Mucosa of rectum (tissue), 2 donors: ENCODE results near the gene OR2H1.

ENCODE experiments used
- H3K27ac ChIP-seq, 2 donors: one replicate each; pipeline ENCODE4 v1.7.0; 2013; ENCODE audit warnings: inconsistent platforms in 2 of 2, low read depth in 2 of 2, low read length in 2 of 2
- H3K27me3 ChIP-seq, 2 donors: one replicate each; pipeline ENCODE4 v1.7.0; 2013; ENCODE audit warnings: low read length in 2 of 2; ENCODE audit not compliant: control insufficient read depth in 2 of 2, insufficient read depth in 2 of 2
- H3K36me3 ChIP-seq, 2 donors: one replicate each; pipeline ENCODE4 v1.7.0; 2013; ENCODE audit warnings: low read length in 2 of 2; ENCODE audit not compliant: control insufficient read depth in 2 of 2, insufficient read depth in 2 of 2
- H3K4me1 ChIP-seq, 2 donors: one replicate each; pipeline ENCODE4 v1.7.0; 2013; ENCODE audit warnings: low read length in 2 of 2, mild to moderate bottlenecking in 1 of 2; ENCODE audit not compliant: control insufficient read depth in 2 of 2, insufficient read depth in 2 of 2
- H3K4me3 ChIP-seq, 2 donors: one replicate each; pipeline ENCODE4 v1.7.0; 2013; ENCODE audit warnings: low read length in 2 of 2
- H3K9ac ChIP-seq, 2 donors: one replicate each; pipeline ENCODE4 v1.7.0; 2013; ENCODE audit warnings: low read length in 2 of 2, low read depth in 1 of 2, mild to moderate bottlenecking in 1 of 2
- H3K9me3 ChIP-seq, 2 donors: one replicate each; pipeline ENCODE4 v1.7.0; 2013; ENCODE audit warnings: low read length in 2 of 2; ENCODE audit not compliant: control insufficient read depth in 2 of 2
- donor health status: healthy.
- donor health status: Normal muscosa, but diverticular disease.

The OR2H1 gene

DNA sequence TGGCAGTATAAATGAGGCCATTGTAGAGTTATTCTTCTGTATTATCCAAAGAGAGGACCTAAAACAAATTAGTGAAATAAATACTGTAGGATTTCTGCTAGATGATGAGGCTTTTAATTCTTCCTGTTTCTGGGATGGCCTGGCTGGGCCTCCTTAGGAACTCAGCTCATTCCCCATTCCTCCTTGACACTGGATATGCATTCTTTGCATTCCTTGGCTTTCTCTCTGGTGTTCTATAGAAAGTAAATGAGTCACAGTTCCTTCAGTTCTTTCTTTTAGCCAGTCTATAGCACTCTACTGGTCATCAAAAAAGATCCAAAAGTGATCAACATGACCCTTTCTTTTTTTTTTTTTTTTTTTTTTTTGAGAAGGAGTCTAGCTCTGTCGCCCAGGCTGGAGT, 9.3 kb upstream of the OR2H1 start:
- Histone ChIP-seq H3K9ac (no peak overlapping the region), H3K9me3 (no peaks in the 10 kb centered on the region), H3K27me3 (no peaks in the 10 kb centered on the region), H3K27ac (no peak overlapping the region), H3K36me3 (no peaks in the 10 kb centered on the region), H3K4me1 (no peaks in the 10 kb centered on the region), H3K4me3 (no peak overlapping the region)

DNA sequence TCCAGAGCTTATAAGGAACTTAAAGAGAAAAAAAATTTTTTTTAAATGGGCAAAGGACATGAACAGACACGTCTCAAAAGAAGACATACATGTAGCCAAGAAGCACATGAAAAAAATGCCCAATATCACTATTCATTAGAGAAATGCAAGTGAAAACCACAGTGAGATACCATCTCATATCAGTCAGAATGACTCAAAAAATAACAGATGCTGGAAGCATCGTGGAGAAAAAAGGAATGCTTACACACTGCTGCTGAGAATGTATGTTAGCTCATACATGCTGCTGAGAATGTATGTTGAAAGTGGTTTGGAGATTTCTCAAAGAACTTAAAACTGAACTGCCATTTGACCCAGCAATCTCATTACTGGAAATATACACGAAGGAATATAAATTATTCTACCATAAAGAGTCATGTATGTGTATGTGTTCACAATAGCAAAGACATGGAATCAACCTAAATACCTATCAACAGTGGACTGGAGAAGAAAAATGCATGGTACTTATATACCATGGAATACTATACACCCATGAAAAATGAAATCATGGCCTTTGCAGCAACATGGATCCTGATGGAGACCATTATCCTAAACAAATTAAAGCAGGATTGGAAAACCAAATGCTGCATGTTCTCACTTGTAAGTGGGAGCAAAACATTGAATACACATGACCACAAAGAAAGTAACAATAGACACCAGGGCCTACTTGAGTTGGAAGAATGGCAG, 5.3 kb upstream of the OR2H1 start:
- H3K4me3 ChIP-seq = no peak overlapping the region
- H3K9ac ChIP-seq = no peak overlapping the region
- H3K36me3 ChIP-seq = no peaks in the 10 kb centered on the region
- H3K27me3 ChIP-seq = no peaks in the 10 kb centered on the region
- no peaks in the 10 kb centered on the region for H3K9me3 ChIP-seq
- no peaks in the 10 kb centered on the region for H3K4me1 ChIP-seq
- H3K27ac ChIP-seq = no peak overlapping the region

DNA sequence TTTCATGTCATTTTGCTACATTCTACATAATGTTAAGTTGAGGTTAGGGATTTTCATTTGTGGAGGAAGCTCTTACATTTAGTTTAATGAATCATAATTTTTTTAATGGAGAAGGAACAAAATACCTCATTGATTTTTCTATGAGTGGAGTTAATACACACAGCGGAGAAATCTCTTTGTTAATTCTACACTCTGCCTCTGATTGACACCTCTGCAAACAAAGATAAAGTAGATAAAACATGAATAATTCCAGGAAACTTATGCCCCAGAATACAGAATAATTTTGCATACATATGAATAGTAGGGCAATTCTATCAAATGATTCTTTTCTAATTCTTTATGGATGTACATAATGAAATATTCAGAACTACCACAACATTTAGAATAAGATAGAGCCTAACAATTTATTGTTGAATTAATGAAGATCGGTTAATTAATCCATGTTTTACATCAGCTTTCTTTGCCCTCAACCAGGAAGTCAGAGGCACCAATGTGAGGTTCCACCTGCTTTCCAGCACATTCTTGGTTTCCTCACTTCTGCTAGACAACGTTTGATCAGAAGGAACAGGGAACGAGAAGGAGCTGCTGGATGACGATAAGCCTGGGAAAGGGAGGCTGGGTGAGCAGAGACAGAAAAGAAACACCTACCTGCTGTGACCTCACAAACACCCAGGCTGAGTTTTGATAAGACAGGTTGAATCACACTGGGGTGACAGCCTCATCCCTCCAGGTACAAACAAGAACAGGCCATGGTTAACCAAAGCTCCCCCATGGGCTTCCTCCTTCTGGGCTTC, 4.3 kb downstream of the OR2H1 start:
- no peaks in the 10 kb centered on the region for H3K9me3 ChIP-seq
- no peak overlapping the region for H3K9ac ChIP-seq
- H3K4me1 ChIP-seq = no peaks in the 10 kb centered on the region
- H3K4me3 ChIP-seq = no peak overlapping the region
- no peak overlapping the region for H3K27ac ChIP-seq
- no peaks in the 10 kb centered on the region for H3K27me3 ChIP-seq
- no peaks in the 10 kb centered on the region for H3K36me3 ChIP-seq

DNA sequence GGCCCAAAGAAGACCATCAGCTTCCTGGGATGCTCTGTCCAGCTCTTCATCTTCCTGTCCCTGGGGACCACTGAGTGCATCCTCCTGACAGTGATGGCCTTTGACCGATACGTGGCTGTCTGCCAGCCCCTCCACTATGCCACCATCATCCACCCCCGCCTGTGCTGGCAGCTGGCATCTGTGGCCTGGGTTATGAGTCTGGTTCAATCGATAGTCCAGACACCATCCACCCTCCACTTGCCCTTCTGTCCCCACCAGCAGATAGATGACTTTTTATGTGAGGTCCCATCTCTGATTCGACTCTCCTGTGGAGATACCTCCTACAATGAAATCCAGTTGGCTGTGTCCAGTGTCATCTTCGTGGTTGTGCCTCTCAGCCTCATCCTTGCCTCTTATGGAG, 5.1 kb downstream of the OR2H1 start:
- no peak overlapping the region for H3K27ac ChIP-seq
- no peaks in the 10 kb centered on the region for H3K4me1 ChIP-seq
- no peak overlapping the region for H3K9ac ChIP-seq
- H3K36me3 ChIP-seq = no peaks in the 10 kb centered on the region
- no peaks in the 10 kb centered on the region for H3K27me3 ChIP-seq
- no peaks in the 10 kb centered on the region for H3K9me3 ChIP-seq
- no peak overlapping the region for H3K4me3 ChIP-seq

DNA sequence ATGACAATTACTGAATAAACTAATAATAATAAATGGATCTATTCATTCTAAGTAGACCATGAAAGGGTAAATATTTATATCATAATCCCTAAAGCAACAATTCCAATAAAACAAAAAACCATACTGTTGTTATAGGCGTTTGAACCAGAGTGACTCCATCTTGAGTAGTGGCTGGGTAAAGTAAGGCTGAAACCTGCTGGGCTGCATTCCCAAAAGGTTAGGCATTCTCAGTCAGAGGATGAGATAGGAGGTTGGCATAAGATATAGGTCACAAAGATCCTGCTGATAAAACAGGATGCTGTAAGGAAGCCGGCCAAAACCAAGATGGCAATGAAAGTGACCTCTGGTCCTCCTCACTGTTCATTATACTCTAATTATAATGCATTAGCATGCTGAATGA, 8.3 kb downstream of the OR2H1 start:
- Histone ChIP-seq H3K36me3 (no peaks in the 10 kb centered on the region), H3K9me3 (no peaks in the 10 kb centered on the region), H3K27me3 (no peaks in the 10 kb centered on the region), H3K4me1 (no peaks in the 10 kb centered on the region), H3K27ac (no peak overlapping the region), H3K9ac (no peak overlapping the region), H3K4me3 (no peak overlapping the region)

DNA sequence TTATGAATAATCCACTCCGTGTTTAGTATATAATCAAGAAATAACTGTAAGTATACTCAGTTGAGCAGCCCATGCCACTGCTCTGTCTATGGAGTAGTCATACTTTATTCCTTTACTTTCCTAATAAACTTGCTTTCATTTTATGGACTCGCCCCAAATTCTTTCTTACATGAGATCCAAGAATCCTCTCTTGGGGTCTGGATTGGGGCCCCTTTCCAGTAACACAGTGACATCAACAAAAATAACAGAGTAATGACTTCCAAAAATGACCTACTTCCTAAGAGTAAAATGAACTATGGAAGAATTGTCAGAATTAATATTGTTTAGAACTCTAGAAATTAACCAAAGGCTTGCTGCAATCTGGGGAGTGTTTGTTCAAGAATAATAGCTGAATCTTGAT, 8.8 kb downstream of the OR2H1 start:
- Histone ChIP-seq H3K9me3 (no peaks in the 10 kb centered on the region), H3K36me3 (no peaks in the 10 kb centered on the region), H3K4me3 (no peak overlapping the region)

DNA sequence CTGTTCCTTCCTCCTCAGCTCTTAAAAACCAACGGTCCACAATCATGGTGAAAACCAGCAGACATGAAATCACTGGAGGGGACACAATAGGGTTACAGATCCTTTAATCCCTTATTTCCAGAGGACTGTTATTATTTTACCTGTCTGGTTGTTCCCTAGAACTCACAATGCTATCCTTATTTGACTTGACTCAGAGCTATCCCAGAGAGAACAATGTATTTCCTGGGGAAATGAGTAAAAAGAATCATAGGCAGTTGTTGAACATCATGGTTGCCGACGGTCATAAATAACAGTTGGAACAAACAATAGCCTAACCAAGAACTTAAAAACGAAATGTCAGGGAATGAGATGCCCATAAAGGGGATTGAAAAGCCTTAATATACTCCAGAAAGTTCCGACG, 9.3 kb downstream of the OR2H1 start:
- H3K27me3 ChIP-seq = no peaks in the 10 kb centered on the region
- no peak overlapping the region for H3K27ac ChIP-seq
- no peaks in the 10 kb centered on the region for H3K9me3 ChIP-seq
- H3K4me3 ChIP-seq = no peak overlapping the region
- H3K36me3 ChIP-seq = no peaks in the 10 kb centered on the region
- no peaks in the 10 kb centered on the region for H3K4me1 ChIP-seq
- no peak overlapping the region for H3K9ac ChIP-seq

More for the DNA sequence above, 8.8 kb downstream of the OR2H1 start:
- Histone ChIP-seq H3K4me1 (no peaks in the 10 kb centered on the region), H3K27ac (no peak overlapping the region), H3K9ac (no peak overlapping the region), H3K27me3 (no peaks in the 10 kb centered on the region)

DNA sequence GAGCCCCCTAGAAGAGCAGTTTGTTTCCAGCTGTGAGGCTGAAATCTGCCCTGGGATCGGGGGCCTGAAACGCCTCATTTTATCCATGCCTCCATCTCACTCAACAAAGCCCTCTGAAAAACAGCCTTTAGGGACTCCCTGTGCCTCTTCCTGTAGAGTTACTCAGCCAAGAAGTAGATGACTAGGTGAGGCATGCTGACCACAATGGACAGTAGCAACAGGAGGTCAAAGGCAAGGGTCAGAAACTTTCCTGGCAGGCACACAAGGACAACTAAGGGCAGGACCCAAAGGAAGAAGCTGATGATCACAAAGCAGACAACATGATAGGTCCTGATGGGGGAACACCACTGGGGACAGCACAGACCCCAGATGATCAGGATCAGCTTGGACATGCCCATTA, 18.0 kb downstream of the OR2H1 start:
- no peaks in the 10 kb centered on the region for H3K9me3 ChIP-seq
- H3K27ac ChIP-seq = no peak overlapping the region
- H3K4me3 ChIP-seq = no peak overlapping the region
- no peaks in the 10 kb centered on the region for H3K4me1 ChIP-seq
- H3K27me3 ChIP-seq = no peaks in the 10 kb centered on the region
- no peaks in the 10 kb centered on the region for H3K36me3 ChIP-seq
- no peak overlapping the region for H3K9ac ChIP-seq

DNA sequence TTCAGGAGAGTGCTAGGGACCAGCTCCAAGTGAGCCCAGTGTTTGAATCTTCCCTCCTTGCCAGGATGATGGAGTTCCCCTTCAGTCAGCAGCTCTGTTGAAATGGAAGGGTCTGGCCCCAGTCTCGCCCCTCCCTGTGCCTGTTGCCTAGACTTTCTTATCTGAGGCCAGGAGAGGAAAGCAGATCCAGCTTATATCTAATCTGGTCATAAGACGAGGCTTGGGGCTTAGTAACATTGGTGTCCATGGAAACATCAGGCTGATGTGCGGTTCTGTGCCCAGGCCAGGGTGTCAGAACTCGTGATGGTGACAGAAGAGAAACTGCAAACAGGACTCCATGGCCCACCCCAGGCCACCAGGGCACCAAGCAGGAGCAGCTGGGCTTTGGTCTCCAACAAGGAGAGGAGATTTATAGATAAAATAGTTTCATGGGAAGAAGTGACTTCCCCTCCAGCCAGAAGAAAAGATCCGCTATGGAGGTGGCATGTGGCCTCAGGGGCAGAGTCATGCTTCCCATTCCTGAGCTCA, 21.0 kb downstream of the OR2H1 start:
- Histone ChIP-seq H3K4me1 (no peaks in the 10 kb centered on the region), H3K9me3 (no peaks in the 10 kb centered on the region), H3K4me3 (no peak overlapping the region), H3K36me3 (no peaks in the 10 kb centered on the region), H3K9ac (no peak overlapping the region), H3K27me3 (no peaks in the 10 kb centered on the region), H3K27ac (no peak overlapping the region)

DNA sequence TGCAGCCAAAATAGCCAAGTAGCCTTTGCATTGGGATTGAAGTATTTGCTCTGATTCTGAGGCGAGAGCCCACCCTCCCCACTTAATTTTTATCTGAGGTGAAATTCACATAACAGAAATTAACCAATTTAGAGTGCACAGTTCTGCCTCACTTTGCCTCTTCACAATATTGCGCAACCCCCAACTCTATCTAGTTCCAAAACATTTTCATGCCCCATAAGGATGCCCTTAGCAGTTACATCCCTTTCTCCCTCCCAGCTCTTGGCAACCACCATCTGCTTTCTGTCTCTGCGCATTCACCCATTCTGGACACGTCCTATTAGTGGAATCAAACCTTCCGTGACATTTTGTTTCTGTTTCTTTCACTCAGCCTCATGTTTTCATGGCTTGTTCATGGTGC, 21.8 kb downstream of the OR2H1 start:
- H3K36me3 ChIP-seq = no peaks in the 10 kb centered on the region
- no peaks in the 10 kb centered on the region for H3K27me3 ChIP-seq
- H3K9me3 ChIP-seq = no peaks in the 10 kb centered on the region
- H3K9ac ChIP-seq = no peak overlapping the region
- H3K4me3 ChIP-seq = no peak overlapping the region
- no peaks in the 10 kb centered on the region for H3K4me1 ChIP-seq
- no peak overlapping the region for H3K27ac ChIP-seq
